NCI-H1417 (cell line): Measurements from ENCODE around the gene FGF1.

ENCODE experiments used
- DNase-seq, 3 experiments: peaks; one replicate each; lab custom pipeline; 2025; lab: John Stamatoyannopoulos, UW

The FGF1 gene

DNA sequence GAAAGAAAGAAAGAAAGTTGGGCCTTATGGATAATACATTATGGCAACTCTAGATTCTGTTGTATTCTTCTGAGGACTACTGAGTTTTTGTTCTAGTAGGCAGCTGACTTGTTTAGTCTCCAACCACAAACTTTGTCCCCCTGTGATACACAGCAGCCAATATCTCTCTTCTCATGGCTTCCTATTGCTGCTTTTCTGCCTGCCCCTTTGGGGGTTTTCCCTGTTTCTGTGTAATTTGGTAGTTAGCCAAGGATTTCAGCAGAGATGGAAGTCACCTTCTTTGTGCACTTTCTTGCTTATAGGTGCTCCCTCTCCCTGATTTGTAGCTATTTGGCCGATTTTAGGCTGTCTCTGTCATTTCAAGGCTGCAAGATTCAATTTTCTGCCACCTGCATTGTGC is 109.6 kb downstream of the FGF1 start:
- no peak for DNase-seq

DNA sequence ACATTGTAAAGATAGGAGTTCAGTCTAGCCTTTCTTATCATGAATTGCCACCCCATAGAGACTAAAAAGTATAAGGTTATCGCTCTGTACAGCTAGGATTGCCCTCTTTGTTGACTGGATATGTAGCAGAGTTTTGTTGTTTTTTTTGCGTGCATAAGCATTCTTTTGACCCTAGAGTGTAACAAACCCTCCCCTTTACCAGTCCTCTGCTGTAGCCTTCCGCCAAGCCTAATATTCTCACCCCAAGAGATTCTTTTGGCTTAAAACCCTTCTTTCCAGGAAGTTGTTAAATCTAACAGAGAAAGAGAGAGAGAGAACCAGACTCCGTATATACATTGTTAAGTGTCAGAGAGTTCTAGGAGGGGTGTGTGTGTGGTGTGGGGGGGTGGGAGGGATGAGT is 113.9 kb downstream of the FGF1 start:
- no peak for DNase-seq

- no peak for DNase-seq
Observed at GRCh38 chr5:142571371-142571770, 114.5 kb downstream of the FGF1 start.

DNA sequence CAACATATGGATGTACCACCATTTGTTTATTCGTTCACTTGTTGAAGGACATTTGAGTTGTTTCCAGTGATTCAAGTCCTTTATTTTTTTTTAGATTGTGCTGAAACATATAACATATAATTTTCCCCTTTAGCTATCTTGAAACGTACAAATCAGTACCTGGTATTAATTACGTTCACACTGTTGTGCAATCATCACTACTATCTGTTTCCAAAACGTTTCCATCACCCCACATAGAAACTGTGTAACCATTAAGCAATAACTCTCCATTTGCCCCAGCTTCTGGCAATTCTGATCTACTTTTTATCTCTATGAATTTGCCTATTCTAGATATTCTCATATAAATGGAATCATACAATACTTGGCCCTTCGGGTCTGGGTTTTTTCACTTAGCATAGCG is 116.0 kb downstream of the FGF1 start:
- no peak for DNase-seq

DNA sequence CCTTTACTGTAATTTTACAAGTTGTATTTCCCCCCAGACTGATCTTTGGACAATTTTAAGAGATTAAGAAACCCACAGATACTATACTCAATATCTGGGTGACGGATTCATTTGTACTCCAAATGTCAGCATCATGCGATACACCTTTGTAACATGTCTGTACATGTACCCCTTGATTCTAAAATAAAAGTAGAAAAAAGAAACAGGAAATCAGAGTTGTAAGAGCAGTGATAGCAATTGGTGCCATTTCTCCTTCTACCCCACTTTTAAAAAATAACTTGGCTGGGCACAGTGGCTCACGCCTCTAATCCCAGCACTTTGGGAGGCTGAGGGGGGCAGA is 116.9 kb downstream of the FGF1 start:
- DNase-seq = no peak

DNA sequence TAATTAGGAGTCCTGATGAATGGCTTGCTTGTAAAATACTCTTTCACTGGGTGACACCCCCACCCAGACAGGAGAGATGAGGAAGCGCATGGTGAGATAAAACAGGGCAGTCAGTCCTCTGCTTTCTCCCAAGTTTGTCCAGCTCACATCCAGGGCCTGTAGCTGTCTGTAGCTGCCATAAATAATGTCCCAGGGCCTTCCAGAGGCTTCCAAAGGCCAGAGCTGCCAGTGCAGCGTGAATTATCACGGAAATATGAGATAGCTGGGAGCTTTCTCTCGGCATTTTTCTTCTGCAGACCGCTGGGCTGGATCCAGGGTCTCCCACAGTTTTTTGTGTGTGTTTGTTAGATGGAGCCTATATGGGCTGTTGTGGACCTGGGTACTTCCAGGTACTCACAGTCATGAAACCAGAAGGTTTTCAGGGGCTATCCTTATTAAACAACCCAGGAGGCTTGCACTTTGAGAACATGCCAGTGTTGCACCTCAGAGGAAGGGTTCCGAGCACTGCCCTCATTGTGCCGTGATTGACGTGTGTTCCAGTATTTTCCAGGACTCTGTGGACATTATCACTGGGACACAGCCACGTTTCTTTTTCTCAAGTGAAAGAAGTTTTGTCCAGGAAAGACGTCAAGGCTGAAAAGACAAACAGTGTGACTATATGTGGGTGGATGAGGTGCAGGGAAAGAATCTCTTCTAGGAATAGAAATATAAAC is 117.5 kb downstream of the FGF1 start:
- no peak for DNase-seq

DNA sequence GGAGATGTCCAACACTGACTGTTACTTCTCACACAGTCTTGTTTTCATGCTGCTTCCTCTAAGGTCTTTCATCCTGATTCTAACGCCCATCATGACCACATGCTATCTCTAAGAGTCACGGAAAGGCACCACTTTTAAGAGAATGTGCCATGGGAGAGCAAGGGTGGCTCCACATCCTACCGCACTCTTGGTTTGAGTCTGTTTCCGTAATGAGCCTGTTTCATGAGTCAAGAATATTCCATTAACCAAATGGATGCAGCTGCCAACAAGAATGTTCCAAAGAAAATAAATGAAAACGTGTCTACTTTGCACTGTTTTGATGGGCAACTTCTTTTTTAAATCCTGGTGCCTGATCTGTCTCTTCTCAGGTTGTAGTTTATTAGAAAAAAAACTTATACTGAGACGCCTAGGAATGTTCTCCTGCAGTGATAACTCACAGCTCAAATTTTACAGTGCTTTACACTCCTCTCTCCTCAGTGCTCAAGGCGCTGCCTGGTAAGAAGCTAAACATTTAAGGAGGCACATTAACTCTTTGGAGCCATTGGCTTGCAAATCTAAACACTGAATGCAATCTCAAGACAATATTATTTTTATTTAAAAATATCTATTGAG is 124.3 kb downstream of the FGF1 start:
- DNase-seq = no peak

- no peak for DNase-seq
Observed at GRCh38 chr5:142561029-142561428, 124.9 kb downstream of the FGF1 start.

DNA sequence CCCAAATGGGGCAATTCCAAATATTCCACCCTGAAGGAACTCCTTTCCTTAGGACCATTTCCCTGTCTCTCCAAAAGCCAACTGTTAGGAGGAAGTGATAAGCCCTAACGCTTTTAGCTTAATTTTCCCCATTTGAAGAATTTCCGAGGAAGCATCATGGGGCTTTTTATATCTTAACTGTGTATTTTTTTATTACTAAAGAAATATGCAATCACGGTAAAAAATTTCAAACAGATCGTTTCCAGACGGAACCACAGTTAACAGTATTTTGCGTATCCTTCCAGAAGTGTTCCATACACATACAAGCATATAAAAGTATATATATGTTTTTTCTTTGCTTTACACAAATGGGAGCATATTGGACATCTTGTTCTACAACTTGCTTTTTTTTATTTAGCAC is 133.8 kb downstream of the FGF1 start:
- DNase-seq = no peak

GRCh38 chr5:142551338-142552067 is 134.4 kb downstream of the FGF1 start:
- peak in 2 of 3 experiments; percentile 68 to 86 for DNase-seq

- DNase-seq = no peak
Observed at GRCh38 chr5:142550471-142550870, 135.4 kb downstream of the FGF1 start.

DNA sequence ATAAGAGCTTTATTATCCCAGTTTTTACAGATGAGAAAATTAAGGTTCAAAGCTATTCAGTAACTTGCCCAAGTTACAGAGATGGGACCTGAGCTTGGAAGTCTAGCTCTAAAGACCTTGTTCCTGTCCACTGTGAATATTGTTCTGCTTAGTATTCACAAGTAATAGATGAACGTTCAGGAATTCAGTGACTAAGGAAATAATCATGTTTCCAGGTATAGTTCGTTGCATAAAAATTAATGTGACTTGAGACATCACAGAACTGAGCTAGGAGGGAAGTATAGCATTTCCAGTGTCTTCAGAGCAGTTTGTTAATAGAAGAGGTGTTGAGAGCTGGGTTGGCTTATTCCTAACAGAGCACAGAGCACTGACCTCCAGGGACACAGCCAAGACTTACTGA is 136.1 kb downstream of the FGF1 start:
- no peak for DNase-seq

DNA sequence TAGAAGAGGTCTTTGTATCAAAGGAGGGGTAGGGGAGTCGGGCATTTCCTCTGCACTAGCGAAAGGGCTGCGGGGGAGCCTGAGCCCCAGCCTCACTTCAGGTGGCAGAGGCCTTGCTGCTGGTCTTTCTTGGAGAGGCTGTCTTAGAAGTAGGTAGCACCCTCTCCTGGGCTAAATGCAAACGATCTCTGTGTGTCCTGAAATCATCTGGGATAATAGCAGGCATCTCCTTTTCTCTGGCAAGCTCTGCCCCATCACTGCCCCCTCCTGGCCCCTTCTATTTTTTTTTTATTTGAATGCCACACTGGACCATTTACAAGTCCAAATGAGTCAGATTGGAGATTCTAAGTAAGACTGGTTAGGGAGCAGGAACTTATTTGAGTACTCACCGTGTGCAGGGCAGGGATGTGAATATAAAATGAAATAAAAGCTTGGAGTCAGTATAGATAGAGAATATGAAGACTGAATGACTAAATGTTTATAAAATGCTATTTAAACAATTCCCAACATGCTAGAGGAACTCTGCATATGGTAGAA is 137.1 kb downstream of the FGF1 start:
- DNase-seq = peak; percentile 56 to 87 (median 63)

DNA sequence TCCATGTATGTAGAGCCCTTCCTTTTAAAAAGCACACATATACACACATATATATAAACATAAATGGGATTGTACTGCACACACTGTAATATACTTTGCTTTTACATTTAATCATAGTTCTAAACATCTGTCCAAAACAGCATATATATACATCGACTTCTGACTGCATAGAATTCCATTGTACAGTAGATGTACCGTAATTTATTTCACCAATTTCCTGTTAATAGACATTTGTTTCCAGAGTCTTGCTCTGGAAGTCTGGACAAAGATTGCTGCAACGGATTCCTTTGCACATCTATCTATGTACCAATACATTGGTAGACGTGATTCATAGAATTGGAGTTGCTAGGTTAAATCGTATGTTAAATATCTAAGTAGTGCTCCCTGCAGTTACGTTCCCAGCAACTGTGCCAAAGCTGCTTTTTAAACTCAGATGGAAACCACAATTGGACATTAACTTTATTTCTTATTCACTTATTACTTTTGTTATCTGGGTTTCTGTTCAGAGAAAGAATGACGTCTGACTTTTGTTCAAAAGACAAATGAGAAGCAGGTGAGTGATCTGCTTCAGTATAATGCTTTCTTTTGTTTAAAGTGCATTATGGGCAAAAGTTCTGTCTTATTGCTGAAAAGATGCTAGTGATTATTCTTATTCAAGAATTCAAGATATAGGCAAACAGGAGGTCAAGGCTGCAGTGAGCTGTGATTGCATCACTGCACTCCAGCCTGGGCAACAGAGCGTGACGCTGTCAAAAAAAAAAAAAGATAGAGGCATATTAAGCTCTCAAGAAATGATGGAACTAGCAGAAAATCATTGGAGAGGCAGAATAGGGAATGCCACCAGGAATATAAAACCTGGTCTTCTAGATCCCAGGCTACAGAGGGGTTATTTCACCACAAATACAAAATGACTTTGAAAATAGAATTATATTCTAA is 138.2 kb downstream of the FGF1 start:
- peak in 2 of 3 experiments; percentile 2 to 8 for DNase-seq

- DNase-seq = no peak
Observed at GRCh38 chr5:142545650-142546322, 140.1 kb downstream of the FGF1 start.

- DNase-seq = no peak
Observed at GRCh38 chr5:142544946-142545649, 140.8 kb downstream of the FGF1 start.

DNA sequence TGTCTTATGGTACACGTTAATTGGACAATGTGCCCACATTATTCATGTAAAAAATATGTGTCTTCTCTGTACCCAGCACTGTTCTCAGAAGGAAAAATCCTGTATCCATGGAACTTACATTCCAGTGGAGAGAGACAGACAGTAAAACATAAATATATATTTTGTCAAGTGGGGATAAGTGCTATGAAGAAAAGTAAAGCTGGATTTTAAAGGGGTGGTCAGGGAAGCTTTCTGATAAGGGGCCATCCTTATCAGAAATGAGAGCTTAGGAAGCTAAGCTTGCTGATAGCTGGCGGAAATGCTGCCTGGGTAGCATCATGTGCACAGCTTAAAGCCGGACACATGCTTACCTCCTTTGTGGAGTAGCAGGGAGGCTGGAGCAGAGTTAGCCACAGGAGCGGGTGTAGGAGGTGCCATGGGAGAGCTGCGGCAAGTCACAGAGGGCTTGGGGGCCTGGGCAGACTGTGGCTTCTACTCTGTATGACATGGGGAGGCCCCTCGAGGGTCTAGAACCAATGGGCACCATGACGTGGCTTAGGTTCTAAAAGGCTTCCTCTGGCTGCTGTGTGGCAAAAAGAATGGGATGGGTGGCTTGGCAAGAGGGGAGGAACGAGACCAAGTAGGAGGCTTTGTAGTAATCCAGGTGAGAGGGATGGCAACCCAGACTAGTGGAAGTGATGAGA is 141.7 kb downstream of the FGF1 start:
- no peak for DNase-seq

DNA sequence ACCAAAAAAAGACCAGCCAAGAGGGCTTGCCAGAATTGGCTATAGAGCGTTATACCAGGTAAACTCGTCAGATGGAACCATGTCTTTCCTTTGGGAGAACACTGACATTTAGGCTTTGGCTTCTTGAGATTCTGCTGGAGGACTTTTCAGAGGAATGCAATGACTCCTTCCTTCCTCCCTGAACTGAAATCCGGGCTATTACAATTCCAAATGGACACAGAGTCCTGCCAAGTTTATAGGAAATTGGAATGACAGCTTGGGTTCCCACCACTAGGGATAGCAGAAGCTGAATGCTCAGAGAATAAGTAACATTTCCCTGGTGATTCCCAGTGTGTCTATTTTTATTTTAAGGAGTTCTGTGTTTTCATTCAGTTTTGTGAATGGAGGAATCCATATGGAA is 143.0 kb downstream of the FGF1 start:
- no peak for DNase-seq
